BE2C (cell line): Measurements from ENCODE around the gene ABCA12.

Experiments used
- DNase-seq: peaks from one replicate; pipeline ENCODE4 v3.0.0-alpha.2; 2020
- H3K27me3 ChIP-seq: fragments of 250-450 bp; sonication (Bioruptor Pico); 2 replicates; pipeline ENCODE4 v1.5.1; 2020; ENCODE audit warnings: mild to moderate bottlenecking
- H3K36me3 ChIP-seq: fragments of 250-450 bp; sonication (Bioruptor Pico); 2 replicates; pipeline ENCODE4 v1.5.1; 2020; ENCODE audit warnings: mild to moderate bottlenecking
- H3K4me1 ChIP-seq: fragments of 250-450 bp; sonication (Bioruptor Pico); 2 replicates; pipeline ENCODE4 v1.5.1; 2020
- H3K4me3 ChIP-seq: 2 replicates; pipeline ENCODE4 v1.5.1; 2011; ENCODE audit warnings: low read depth, low read length
- H3K9me3 ChIP-seq: fragments of 250-450 bp; sonication (Bioruptor Pico); 2 replicates; pipeline ENCODE4 v1.5.1; 2020
- CTCF ChIP-seq: IDR thresholded peaks from 2 replicates; pipeline ENCODE4 v1.5.1; 2012; ENCODE audit warnings: mild to moderate bottlenecking, low read depth, low read length

ABCA12 gene

GRCh38 chr2:214960677-214961076 is 177.7 kb downstream of the ABCA12 start:
- no peak for DNase-seq
- no peak overlapping the region for H3K4me3 ChIP-seq
- H3K4me1 ChIP-seq: peaks cover 9% of the 10 kb centered on the region
- peak; percentile 27; the same call in 1 of the 2 replicates for TF ChIP-seq CTCF
- no peaks in the 10 kb centered on the region for H3K27me3 ChIP-seq
- H3K9me3 ChIP-seq: no peaks in the 10 kb centered on the region
- H3K36me3 ChIP-seq: peaks cover under 1% of the 10 kb centered on the region; the same call in 1 of the 2 replicates

- no peak for TF ChIP-seq CTCF
- Histone ChIP-seq H3K4me1 (no peaks in the 10 kb centered on the region), H3K9me3 (no peaks in the 10 kb centered on the region), H3K36me3 (peaks cover 2% of the 10 kb centered on the region; the same call in 1 of the 2 replicates), H3K27me3 (no peaks in the 10 kb centered on the region), H3K4me3 (no peak overlapping the region)
- no peak for DNase-seq
Measured at GRCh38 chr2:214946949-214947348, 191.5 kb downstream of the ABCA12 start.

- no peak for DNase-seq
- Histone ChIP-seq H3K27me3 (no peaks in the 10 kb centered on the region), H3K36me3 (no peaks in the 10 kb centered on the region), H3K4me3 (no peak overlapping the region), H3K9me3 (no peaks in the 10 kb centered on the region), H3K4me1 (0 out of 2 replicates have a peak, but pooled peaks cover 3% of the 10 kb centered on the region)
- TF ChIP-seq CTCF: no peak
Measured at GRCh38 chr2:214934006-214934405, 204.4 kb downstream of the ABCA12 start.

- no peaks in the 10 kb centered on the region for H3K27me3 ChIP-seq
- no peak for DNase-seq
- no peaks in the 10 kb centered on the region for H3K9me3 ChIP-seq
- no peaks in the 10 kb centered on the region for H3K36me3 ChIP-seq
- H3K4me1 ChIP-seq: peaks cover 17% of the 10 kb centered on the region
- no peak overlapping the region for H3K4me3 ChIP-seq
- no peak for TF ChIP-seq CTCF
Measured at GRCh38 chr2:214904634-214905033, 233.8 kb downstream of the ABCA12 start.

GRCh38 chr2:214904176-214904575 is 234.2 kb downstream of the ABCA12 start:
- no peaks in the 10 kb centered on the region for H3K9me3 ChIP-seq
- TF ChIP-seq CTCF: no peak
- H3K4me1 ChIP-seq: peaks cover 17% of the 10 kb centered on the region
- no peaks in the 10 kb centered on the region for H3K36me3 ChIP-seq
- H3K27me3 ChIP-seq: no peaks in the 10 kb centered on the region
- no peak overlapping the region for H3K4me3 ChIP-seq
- DNase-seq: no peak

GRCh38 chr2:214902286-214902685 is 236.1 kb downstream of the ABCA12 start:
- H3K4me3 ChIP-seq: no peak overlapping the region
- no peaks in the 10 kb centered on the region for H3K9me3 ChIP-seq
- no peaks in the 10 kb centered on the region for H3K27me3 ChIP-seq
- no peaks in the 10 kb centered on the region for H3K36me3 ChIP-seq
- peak; percentile 14 for DNase-seq
- peaks cover 17% of the 10 kb centered on the region for H3K4me1 ChIP-seq
- no peak for TF ChIP-seq CTCF
